K562 (cell line): Measurements from ENCODE around the gene CHCHD6. TPM values are rescaled to one million over a fixed set of nuclear protein-coding genes. Genes with fewer than 3 reads are reported as not detected.

ENCODE experiments used
- ATAC-seq: fragments of 200-7000 bp; cut with Tn5 transposase; 3 replicates; pipeline ENCODE4 v1.9.1; 2020; ENCODE audit warnings: moderate library complexity
- BruUV-seq: library from RNA; stranded (reverse); fragments of 400-500 nt; replicated peaks from 2 replicates; lab custom pipeline; 2021; lab: Mats Ljungman, UMichigan
- CTCF ChIA-PET: fragments of 300-600 bp; formaldehyde crosslinking; extraction: SDS; loops from one replicate; lab custom pipeline; 2021; ENCODE audit warnings: low intra/inter-chr PET ratio; lab: Yijun Ruan, JAX
- POLR2A ChIA-PET: fragments of 300-600, 350-650 bp; sonication (Branson Sonifier 250); formaldehyde crosslinking; extraction: SDS; loops from one replicate; lab custom pipeline; 2021; ENCODE audit warnings: antibody characterized with exemption, inconsistent platforms; lab: Yijun Ruan, JAX
- DNase-seq, 4 experiments: peaks; one replicate each; pipeline versions ENCODE4 v3.0.0 to v3.0.0-alpha.2; 2011 to 2018; ENCODE audit warnings: low spot score in 3 of 4, mixed read lengths in 3 of 4; ENCODE audit errors: extremely low read depth in 1 of 4
- FAIRE-seq: peaks from 2 replicates; lab custom pipeline; 2011; peaks lifted over from hg19 to GRCh38; lab: Jason Lieb, UNC
- H2AFZ ChIP-seq: 2 replicates; pipeline ENCODE4 v1.6.0; 2011; ENCODE audit warnings: low read depth, low read length, control low read depth, inconsistent platforms
- H3K27ac ChIP-seq: fragments of 200-600 bp; 3 replicates; pipeline ENCODE4 v1.8.0; 2011; ENCODE audit warnings: low read depth, mild to moderate bottlenecking, control low read depth, inconsistent platforms, low read length, moderate library complexity, mixed read lengths; ENCODE audit errors: extremely low read depth
- H3K27me3 ChIP-seq, 2 experiments: fragments of 300-600 bp in 1 of 2; 2 replicates in 1 of 2; 3 replicates in 1 of 2; pipeline versions ENCODE4 v1.6.0 to v1.8.0; 2011; ENCODE audit warnings: inconsistent platforms in 2 of 2, low read length in 2 of 2, mild to moderate bottlenecking in 1 of 2, mixed read lengths in 1 of 2, moderate library complexity in 1 of 2; ENCODE audit not compliant: control insufficient read depth in 2 of 2, insufficient read depth in 2 of 2
- H3K36me3 ChIP-seq: fragments of 300-600 bp; 3 replicates; pipeline ENCODE4 v1.8.0; 2011; ENCODE audit warnings: mild to moderate bottlenecking, low read length, inconsistent platforms; ENCODE audit not compliant: control insufficient read depth, insufficient read depth
- H3K4me1 ChIP-seq, 2 experiments: fragments of 200-600 bp in 1 of 2; replicated peaks in 1 of 2; 2 replicates in 1 of 2; 3 replicates in 1 of 2; pipeline versions ENCODE4 v1.5.1 to v1.8.0; 2011; ENCODE audit warnings: inconsistent platforms in 2 of 2, low read length in 2 of 2, mild to moderate bottlenecking in 1 of 2, mixed read lengths in 1 of 2, moderate library complexity in 1 of 2; ENCODE audit not compliant: control insufficient read depth in 2 of 2, insufficient read depth in 2 of 2
- H3K4me2 ChIP-seq: 2 replicates; pipeline ENCODE4 v1.6.1; 2011; ENCODE audit warnings: low read length, control low read depth, inconsistent platforms, mixed read lengths; ENCODE audit not compliant: insufficient read depth
- H3K4me3 ChIP-seq: fragments of 200-600 bp; sonication (generic), shearing (Covaris generic); 2 replicates; pipeline ENCODE4 v1.5.1; 2016; ENCODE audit warnings: control low read depth, inconsistent platforms
- H3K79me2 ChIP-seq: fragments of 200-600 bp; 3 replicates; pipeline ENCODE4 v1.8.0; 2011; ENCODE audit warnings: low read length, inconsistent platforms; ENCODE audit not compliant: control insufficient read depth, insufficient read depth
- H3K9ac ChIP-seq, 2 experiments: 2 replicates each; pipeline versions ENCODE4 v1.6.0 to v1.6.1; 2011; ENCODE audit warnings: low read depth in 2 of 2, low read length in 2 of 2, control low read depth in 1 of 2, inconsistent platforms in 1 of 2, mild to moderate bottlenecking in 1 of 2, mixed read lengths in 1 of 2; ENCODE audit not compliant: insufficient read depth in 1 of 2
- H3K9me1 ChIP-seq: one replicate; pipeline ENCODE4 v1.6.0; 2011; ENCODE audit warnings: inconsistent platforms, mild to moderate bottlenecking, low read length, moderate library complexity; ENCODE audit not compliant: control insufficient read depth, insufficient read depth
- H3K9me3 ChIP-seq: replicated peaks from 2 replicates; pipeline ENCODE4 v1.5.1; 2011; ENCODE audit warnings: low read depth, low read length, inconsistent platforms; ENCODE audit not compliant: control insufficient read depth, insufficient read depth
- H4K20me1 ChIP-seq: replicated peaks from 2 replicates; pipeline ENCODE4 v1.6.1; 2011; ENCODE audit warnings: low read length, inconsistent platforms, mixed read lengths; ENCODE audit not compliant: control insufficient read depth, insufficient read depth
- BMI1 ChIP-seq: fragments of 150-350 bp; IDR thresholded peaks from 2 replicates; pipeline ENCODE4 v1.6.1; 2014; ENCODE audit warnings: low read length
- BRF1 ChIP-seq: IDR thresholded peaks from 3 replicates; pipeline ENCODE4 v1.6.1; 2011; ENCODE audit warnings: borderline replicate concordance, mild to moderate bottlenecking; ENCODE audit not compliant: insufficient read length; ENCODE audit errors: extremely low read depth
- CXXC5 ChIP-seq: fragments of 250-450 bp; sonication (Bioruptor Pico); IDR thresholded peaks from 2 replicates; pipeline ENCODE4 v1.8.0; 2022; ENCODE audit warnings: inconsistent platforms, mild to moderate bottlenecking, moderate library complexity
- HDAC8 ChIP-seq: fragments of 450-650 bp; IDR thresholded peaks from 2 replicates; pipeline ENCODE4 v1.6.1; 2016; ENCODE audit warnings: mild to moderate bottlenecking, missing genetic modification characterization, moderate library complexity, missing compliant biosample characterization
- HOXB6 ChIP-seq: fragments of 250-450 bp; sonication (Bioruptor Pico); IDR thresholded peaks from 2 replicates; pipeline ENCODE4 v1.5.1; 2022; ENCODE audit warnings: mild to moderate bottlenecking, borderline replicate concordance
- NCOA6 ChIP-seq: fragments of 450-650 bp; IDR thresholded peaks from 2 replicates; pipeline ENCODE4 v1.6.1; 2017; ENCODE audit warnings: mild to moderate bottlenecking
- NR2C2 ChIP-seq, 2 experiments: fragments of 200-800 bp in 1 of 2; sonication (Bioruptor generic) in 1 of 2; sonication (generic) in 1 of 2; formaldehyde crosslinking in 1 of 2; IDR thresholded peaks; 2 replicates each; pipeline versions ENCODE4 v1.6.1 to v1.8.0; 2016 to 2022; ENCODE audit warnings: mild to moderate bottlenecking in 1 of 2, missing compliant biosample characterization in 1 of 2, missing genetic modification characterization in 1 of 2, missing genetic modification reagents in 1 of 2
- SOX6 ChIP-seq: fragments of 450-650 bp; IDR thresholded peaks from 2 replicates; pipeline ENCODE4 v1.6.1; 2014; ENCODE audit warnings: mild to moderate bottlenecking
- SPI1 ChIP-seq: IDR thresholded peaks from 2 replicates; pipeline ENCODE4 v1.6.1; 2011; ENCODE audit warnings: low read depth, low read length, control low read depth, borderline replicate concordance
- ZNF124 ChIP-seq: sonication (generic); formaldehyde crosslinking; IDR thresholded peaks from 2 replicates; pipeline ENCODE4 v1.8.1; 2022; ENCODE audit warnings: missing genetic modification reagents
- ZNF282 ChIP-seq: sonication (generic); formaldehyde crosslinking; IDR thresholded peaks from 2 replicates; pipeline ENCODE4 v1.8.1; 2023; ENCODE audit warnings: missing genetic modification reagents
- ZNF354B ChIP-seq: fragments of 250-450 bp; sonication (Bioruptor Pico); IDR thresholded peaks from 2 replicates; pipeline ENCODE4 v1.4.0; 2020
- ZNF551 ChIP-seq: fragments of 250-450 bp; sonication (Bioruptor Pico); IDR thresholded peaks from 2 replicates; pipeline ENCODE4 v1.5.0; 2021; ENCODE audit warnings: mild to moderate bottlenecking, moderate library complexity
- ZNF57 ChIP-seq: fragments of 450-650 bp; formaldehyde crosslinking; IDR thresholded peaks from 2 replicates; pipeline ENCODE4 v1.4.0; 2020; ENCODE audit warnings: mild to moderate bottlenecking, moderate library complexity
- WGBS: fragments of 100-300 bp; shearing (Covaris generic); methylation state at CpG from one replicate; pipeline ENCODE4 v1.1.6; 2016; ENCODE audit warnings: low coverage, mixed read lengths; ENCODE audit not compliant: insufficient coverage; ENCODE audit errors: missing lambda C conversion rate; 5-methylcytosine and 5-hydroxymethylcytosine counted together
- in situ Hi-C: fragments of 300-500 bp; cut with MboI; formaldehyde crosslinking; loops from 4 replicates; pipeline ENCODE4 v1.15.0; 2018; ENCODE audit warnings: inconsistent platforms, mixed read lengths
- intact Hi-C: fragments of 100-400 bp; cut with micrococcal nuclease; formaldehyde crosslinking; loops from 2 replicates; pipeline ENCODE4 v1.14.2; 2022
- polyA plus RNA-seq, 8 experiments: library from polyadenylated mRNA; depleted of rRNA in 4 of 8; stranded (reverse) in 5 of 8; unstranded in 3 of 8; fragments of >200 nt; fragmentation: Nextera tagmentation in 2 of 8; fragmentation: Illumina TruSeq in 1 of 8; extraction: Ambion mirVana in 2 of 8; extraction: Trizol in 1 of 8; gene quantifications; 2 replicates each; pipeline versions ENCODE4 v1.2.1 to v1.2.3, GENCODE V29; 2011 to 2014; ENCODE audit warnings: inconsistent platforms in 1 of 8, missing spikeins in 1 of 8
- total RNA-seq, 7 experiments: library from RNA; depleted of rRNA in 6 of 7; stranded (reverse); fragments of >200 nt in 6 of 7; fragmentation: Illumina TruSeq in 2 of 7; extraction: Trizol in 2 of 7; gene quantifications; 2 replicates each; pipeline versions ENCODE4 v1.2.1 to v1.2.3, GENCODE V29; 2011 to 2021; ENCODE audit warnings: low replicate concordance in 1 of 7
- TF ChIP-seq, protein P1 (sequence below): fragments of 450-650 bp; formaldehyde crosslinking; IDR thresholded peaks from 2 replicates; pipeline ENCODE4 v1.4.0; 2020; ENCODE audit warnings: mild to moderate bottlenecking, moderate library complexity

The CHCHD6 gene
- total and polyA plus RNA-seq, 9 of the 15 experiments (the other 6 are each of a cell fraction or from before 2014, with no cell fraction given) = 4.6 to 18.6 (median 10.9) TPM

DNA sequence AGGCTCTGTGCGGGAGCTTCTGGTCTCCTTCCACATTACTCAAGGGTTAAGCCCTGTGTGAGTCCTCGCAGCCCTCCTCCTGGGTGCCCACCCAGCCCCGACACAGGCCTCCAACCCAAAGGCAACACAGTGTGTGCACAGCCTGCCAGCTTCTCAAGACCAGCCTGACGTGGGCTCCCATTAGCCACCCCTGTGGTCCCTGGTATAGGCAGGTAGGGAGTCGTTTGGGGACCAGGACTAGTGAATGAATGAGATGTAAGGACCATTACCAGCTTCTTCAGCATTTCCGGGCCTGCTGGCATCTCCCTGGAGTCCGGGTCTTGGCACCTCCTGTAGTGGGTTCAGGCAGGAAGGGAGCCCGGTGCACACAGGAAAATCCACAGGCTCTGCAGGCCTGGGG, 258.7 kb downstream of the CHCHD6 start:
- H3K79me2 ChIP-seq = no peaks in the 10 kb centered on the region; the same call in 2 of the 3 replicates
- POLR2A ChIA-PET = interaction anchor here (1.1 kb wide), 1 partner anchor 35 kb away, joined by 4 read pairs; no protein-coding TSS in a partner anchor
- in situ Hi-C loops = no loop called here
- no peaks in the 10 kb centered on the region for H3K9me1 ChIP-seq
- intact Hi-C loops = no loop called here
- TF ChIP-seq ZNF57 (no peak), NR2C2 (CRISPR knock-in tag; IDR thresholded peaks at IDR 0.05) (no peak), NR2C2 (tag; IDR thresholded peaks at IDR 0.05) (no peak), ZNF354B (CRISPR knock-in tag) (no peak), BMI1 (no peak), ZNF282 (no peak), SOX6 (no peak), HOXB6 (CRISPR knock-in tag) (no peak), ZNF551 (no peak), CXXC5 (CRISPR knock-in tag) (no peak), HDAC8 (tag) (no peak), NCOA6 (no peak), BRF1 (no peak), ZNF124 (CRISPR knock-in tag) (no peak), SPI1 (no peak)
- TF ChIP-seq, protein P1, sequence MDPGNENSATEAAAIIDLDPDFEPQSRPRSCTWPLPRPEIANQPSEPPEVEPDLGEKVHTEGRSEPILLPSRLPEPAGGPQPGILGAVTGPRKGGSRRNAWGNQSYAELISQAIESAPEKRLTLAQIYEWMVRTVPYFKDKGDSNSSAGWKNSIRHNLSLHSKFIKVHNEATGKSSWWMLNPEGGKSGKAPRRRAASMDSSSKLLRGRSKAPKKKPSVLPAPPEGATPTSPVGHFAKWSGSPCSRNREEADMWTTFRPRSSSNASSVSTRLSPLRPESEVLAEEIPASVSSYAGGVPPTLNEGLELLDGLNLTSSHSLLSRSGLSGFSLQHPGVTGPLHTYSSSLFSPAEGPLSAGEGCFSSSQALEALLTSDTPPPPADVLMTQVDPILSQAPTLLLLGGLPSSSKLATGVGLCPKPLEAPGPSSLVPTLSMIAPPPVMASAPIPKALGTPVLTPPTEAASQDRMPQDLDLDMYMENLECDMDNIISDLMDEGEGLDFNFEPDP (CRISPR knock-in tag) = no peak
- peaks cover 9 to 21% of the 10 kb centered on the region in 2 experiments; a peak in 4 of 5 replicates for H3K4me1 ChIP-seq
- H3K4me2 ChIP-seq = no peak overlapping the region
- no peaks in the 10 kb centered on the region for H4K20me1 ChIP-seq
- no peak overlapping the region for H3K27ac ChIP-seq
- H3K27me3 ChIP-seq = no peaks in the 10 kb centered on the region
- no peak for DNase-seq
- FAIRE-seq = no peak
- ATAC-seq = no peak
- peak overlapping the region in 1 of 2 experiments; percentile 52; a peak in 1 of 4 replicates for H3K9ac ChIP-seq
- H3K9me3 ChIP-seq = no peaks in the 10 kb centered on the region
- CTCF ChIA-PET = no interaction called here
- no TSS peak for BruUV-seq
- WGBS = 76% methylated on average over 6 of the region's 8 CpGs
- H3K36me3 ChIP-seq = no peaks in the 10 kb centered on the region
- H3K4me3 ChIP-seq = no peak overlapping the region
- no peak overlapping the region for H2AFZ ChIP-seq
